Measurements from ENCODE around the gene FMN2.

Gene FMN2

GRCh38 chr1:240517891-240518290, 426.2 kb downstream of the FMN2 start:
- in situ Hi-C loops (cut with MboI; ENCODE audit: low sequenced_read_pairs, unreplicated experiment), result no loop called here
- TF ChIP-seq CTCF (IDR thresholded peaks at IDR 0.05; ENCODE audit: borderline replicate concordance, control extremely low read depth, extremely low read depth, insufficient read depth, missing control alignments), result no peak
- DNase-seq (ENCODE audit: low spot score), result no peak

GRCh38 chr1:240522122-240522822, 430.6 kb downstream of the FMN2 start:
- no peak for DNase-seq (ENCODE audit: low spot score)
- no peak for TF ChIP-seq CTCF (IDR thresholded peaks at IDR 0.05; ENCODE audit: borderline replicate concordance, control extremely low read depth, extremely low read depth, insufficient read depth, missing control alignments)
- in situ Hi-C loops (cut with MboI; ENCODE audit: low sequenced_read_pairs, unreplicated experiment), result no loop called here

GRCh38 chr1:240524356-240525069, 432.8 kb downstream of the FMN2 start:
- DNase-seq (ENCODE audit: low spot score), result no peak
- no peak for TF ChIP-seq CTCF (IDR thresholded peaks at IDR 0.05; ENCODE audit: borderline replicate concordance, control extremely low read depth, extremely low read depth, insufficient read depth, missing control alignments)
- in situ Hi-C loops (cut with MboI; ENCODE audit: low sequenced_read_pairs, unreplicated experiment), result no loop called here
